ENCODE data around the gene SLC1A2. TPM values are rescaled to one million over a fixed set of nuclear protein-coding genes. Genes with fewer than 3 reads are reported as not detected.
A peak's percentile ranks its signal among the peaks of the same experiment; 100 is the strongest.

Gene SLC1A2
- total RNA-seq, 1 donor from 2014 or later, result 0.41 TPM

GRCh38 chr11:35414311-35414710 lies 5.0 kb downstream of the SLC1A2 start:
- Mint-ChIP-seq H3K36me3 (ENCODE audit: low read depth, unreplicated experiment) (peaks cover 3% of the 10 kb centered on the region), H3K27me3 (ENCODE audit: unreplicated experiment) (peaks cover 6% of the 10 kb centered on the region), H3K4me1 (ENCODE audit: unreplicated experiment) (peaks cover 5% of the 10 kb centered on the region), H3K27ac (ENCODE audit: unreplicated experiment) (no peak overlapping the region), H3K9me3 (ENCODE audit: unreplicated experiment) (no peaks in the 10 kb centered on the region), H3K4me3 (ENCODE audit: unreplicated experiment) (no peak overlapping the region)
- DNase-seq (ENCODE audit: low spot score), result no peak
- TF ChIP-seq CTCF (IDR thresholded peaks at IDR 0.05; ENCODE audit: unreplicated experiment), result no peak

GRCh38 chr11:35413598-35413997 lies 5.8 kb downstream of the SLC1A2 start:
- Mint-ChIP-seq H3K36me3 (ENCODE audit: low read depth, unreplicated experiment) (peaks cover 3% of the 10 kb centered on the region), H3K4me3 (ENCODE audit: unreplicated experiment) (no peak overlapping the region), H3K27ac (ENCODE audit: unreplicated experiment) (no peak overlapping the region), H3K27me3 (ENCODE audit: unreplicated experiment) (peaks cover 6% of the 10 kb centered on the region), H3K4me1 (ENCODE audit: unreplicated experiment) (peaks cover 4% of the 10 kb centered on the region), H3K9me3 (ENCODE audit: unreplicated experiment) (no peaks in the 10 kb centered on the region)
- no peak for TF ChIP-seq CTCF (IDR thresholded peaks at IDR 0.05; ENCODE audit: unreplicated experiment)
- DNase-seq (ENCODE audit: low spot score), result no peak

GRCh38 chr11:35412285-35412684 lies 7.1 kb downstream of the SLC1A2 start:
- Mint-ChIP-seq H3K4me1 (ENCODE audit: unreplicated experiment) (no peaks in the 10 kb centered on the region), H3K36me3 (ENCODE audit: low read depth, unreplicated experiment) (no peaks in the 10 kb centered on the region), H3K27ac (ENCODE audit: unreplicated experiment) (no peak overlapping the region), H3K27me3 (ENCODE audit: unreplicated experiment) (peaks cover 4% of the 10 kb centered on the region), H3K4me3 (ENCODE audit: unreplicated experiment) (no peak overlapping the region), H3K9me3 (ENCODE audit: unreplicated experiment) (no peaks in the 10 kb centered on the region)
- peak; percentile 41 for TF ChIP-seq CTCF (IDR thresholded peaks at IDR 0.05; ENCODE audit: unreplicated experiment)
- DNase-seq (ENCODE audit: low spot score), result no peak

GRCh38 chr11:35407041-35407440 lies 12.3 kb downstream of the SLC1A2 start:
- no peak for TF ChIP-seq CTCF (IDR thresholded peaks at IDR 0.05; ENCODE audit: unreplicated experiment)
- DNase-seq (ENCODE audit: low spot score), result no peak
- H3K4me1 Mint-ChIP-seq (ENCODE audit: unreplicated experiment), result no peaks in the 10 kb centered on the region
- no peak overlapping the region for H3K4me3 Mint-ChIP-seq (ENCODE audit: unreplicated experiment)
- H3K36me3 Mint-ChIP-seq (ENCODE audit: low read depth, unreplicated experiment), result no peaks in the 10 kb centered on the region
- H3K27me3 Mint-ChIP-seq (ENCODE audit: unreplicated experiment), result no peaks in the 10 kb centered on the region
- H3K9me3 Mint-ChIP-seq (ENCODE audit: unreplicated experiment), result no peaks in the 10 kb centered on the region
- no peak overlapping the region for H3K27ac Mint-ChIP-seq (ENCODE audit: unreplicated experiment)

GRCh38 chr11:35404388-35404775 lies 15.0 kb downstream of the SLC1A2 start:
- H3K9me3 Mint-ChIP-seq (ENCODE audit: unreplicated experiment), result no peaks in the 10 kb centered on the region
- H3K4me1 Mint-ChIP-seq (ENCODE audit: unreplicated experiment), result no peaks in the 10 kb centered on the region
- no peak overlapping the region for H3K4me3 Mint-ChIP-seq (ENCODE audit: unreplicated experiment)
- no peak overlapping the region for H3K27ac Mint-ChIP-seq (ENCODE audit: unreplicated experiment)
- DNase-seq (ENCODE audit: low spot score), result peak; percentile 65
- no peaks in the 10 kb centered on the region for H3K27me3 Mint-ChIP-seq (ENCODE audit: unreplicated experiment)
- H3K36me3 Mint-ChIP-seq (ENCODE audit: low read depth, unreplicated experiment), result no peaks in the 10 kb centered on the region
- TF ChIP-seq CTCF (IDR thresholded peaks at IDR 0.05; ENCODE audit: unreplicated experiment), result peak; percentile 53
